H1 (cell line): ENCODE data around the gene KCNAB2. TPM values are rescaled to one million over a fixed set of nuclear protein-coding genes. Genes with fewer than 3 reads are reported as not detected.

Experiments
- CTCF ChIA-PET: fragments of 300-600 bp; sonication (Branson Sonifier 250); formaldehyde crosslinking; loops from one replicate; lab custom pipeline; 2021; ENCODE audit not compliant: partially characterized antibody; lab: Charles Lee
- POLR2A ChIA-PET: fragments of 300-600 bp; sonication (Branson Sonifier 250); formaldehyde crosslinking; loops from one replicate; lab custom pipeline; 2021; ENCODE audit warnings: inconsistent platforms; ENCODE audit not compliant: partially characterized antibody; lab: Charles Lee
- DNase-seq, 2 experiments: peaks; one replicate each; pipeline versions ENCODE4 v3.0.0 to v3.0.0-alpha.2; 2010 to 2022; ENCODE audit warnings: low spot score in 2 of 2, low read depth in 1 of 2, mixed read lengths in 1 of 2
- FAIRE-seq: peaks from 2 replicates; lab custom pipeline; 2011; peaks lifted over from hg19 to GRCh38; lab: Jason Lieb, UNC
- H2AFZ ChIP-seq: 2 replicates; pipeline ENCODE4 v1.8.1; 2012; ENCODE audit warnings: low read length, inconsistent platforms
- H2AK5ac ChIP-seq: 2 replicates; pipeline ENCODE4 v1.6.1; 2013; ENCODE audit warnings: low read depth, low read length
- H2BK120ac ChIP-seq: replicated peaks from 2 replicates; pipeline ENCODE3; 2013; ENCODE audit warnings: low read depth, low read length, inconsistent platforms
- H2BK12ac ChIP-seq: 2 replicates; pipeline ENCODE4 v1.6.1; 2013; ENCODE audit warnings: low read depth, low read length
- H2BK15ac ChIP-seq: 2 replicates; pipeline ENCODE4 v1.6.1; 2013; ENCODE audit warnings: low read length
- H2BK20ac ChIP-seq: 2 replicates; pipeline ENCODE4 v1.6.1; 2013; ENCODE audit warnings: low read length
- H2BK5ac ChIP-seq: 2 replicates; pipeline ENCODE4 v1.6.1; 2013; ENCODE audit warnings: low read depth, low read length
- H3K14ac ChIP-seq: 2 replicates; pipeline ENCODE4 v1.6.1; 2013; ENCODE audit warnings: inconsistent platforms; ENCODE audit not compliant: insufficient read length
- H3K18ac ChIP-seq: 2 replicates; pipeline ENCODE4 v1.6.1; 2013; ENCODE audit warnings: low read length; ENCODE audit errors: extremely low read depth
- H3K23ac ChIP-seq: 2 replicates; pipeline ENCODE4 v1.6.1; 2013; ENCODE audit warnings: inconsistent platforms; ENCODE audit not compliant: insufficient read length
- H3K23me2 ChIP-seq: 2 replicates; pipeline ENCODE4 v1.6.1; 2013; ENCODE audit warnings: low read depth, low read length
- H3K27ac ChIP-seq: 2 replicates; pipeline ENCODE4 v1.6.1; 2011; ENCODE audit warnings: low read depth, low read length, inconsistent platforms
- H3K27me3 ChIP-seq, 4 experiments: replicated peaks in 1 of 4; 1 replicate in 1 of 4; 2 replicates in 3 of 4; pipeline versions ENCODE4 v1.6.1 to v1.8.1; 2011 to 2013; ENCODE audit warnings: low read length in 3 of 4, mild to moderate bottlenecking in 3 of 4, inconsistent platforms in 2 of 4, mixed read lengths in 2 of 4, moderate library complexity in 1 of 4; ENCODE audit not compliant: control insufficient read depth in 3 of 4, insufficient read depth in 3 of 4; ENCODE audit errors: extremely low read depth in 1 of 4
- H3K36me3 ChIP-seq, 4 experiments: 2 replicates each; pipeline versions ENCODE4 v1.6.1 to v1.8.1; 2011 to 2013; ENCODE audit warnings: mild to moderate bottlenecking in 4 of 4, low read length in 3 of 4, moderate library complexity in 2 of 4, control low read depth in 1 of 4, inconsistent platforms in 1 of 4; ENCODE audit not compliant: insufficient read depth in 4 of 4, control insufficient read depth in 2 of 4
- H3K4ac ChIP-seq: replicated peaks from 2 replicates; pipeline ENCODE3; 2013; ENCODE audit warnings: low read length, low read depth, mixed read lengths, inconsistent platforms; ENCODE audit not compliant: insufficient read length
- H3K4me1 ChIP-seq, 4 experiments: replicated peaks in 1 of 4; 1 replicate in 1 of 4; 2 replicates in 3 of 4; pipeline versions ENCODE4 v1.6.1 to v1.8.1; 2011 to 2013; ENCODE audit warnings: low read length in 3 of 4, inconsistent platforms in 2 of 4, mixed read lengths in 1 of 4; ENCODE audit not compliant: insufficient read depth in 4 of 4, control insufficient read depth in 3 of 4
- H3K4me2 ChIP-seq, 2 experiments: 2 replicates each; pipeline versions ENCODE4 v1.6.1 to v1.8.1; 2011 to 2013; ENCODE audit warnings: low read depth in 2 of 2, low read length in 2 of 2, control low read depth in 1 of 2, inconsistent platforms in 1 of 2, mild to moderate bottlenecking in 1 of 2; ENCODE audit not compliant: insufficient read depth in 1 of 2
- H3K4me3 ChIP-seq, 4 experiments: fragments of 200-600, 300-600 bp in 1 of 4; sonication (generic), shearing (Covaris generic), sonication (Bioruptor Twin) in 1 of 4; 2 replicates each; pipeline versions ENCODE4 v1.5.1 to v1.8.1; 2011 to 2016; ENCODE audit warnings: low read length in 4 of 4, low read depth in 3 of 4, control low read depth in 2 of 4, inconsistent platforms in 2 of 4, mild to moderate bottlenecking in 2 of 4, mixed read lengths in 1 of 4, moderate library complexity in 1 of 4; ENCODE audit not compliant: insufficient read depth in 2 of 4; ENCODE audit errors: extremely low read depth in 1 of 4
- H3K56ac ChIP-seq: replicated peaks from 2 replicates; pipeline ENCODE3; 2013; ENCODE audit warnings: low read depth, mild to moderate bottlenecking, mixed read lengths, low read length, inconsistent platforms; ENCODE audit not compliant: insufficient read length
- H3K79me1 ChIP-seq: 2 replicates; pipeline ENCODE4 v1.6.1; 2013; ENCODE audit warnings: low read depth, low read length, control low read depth
- H3K79me2 ChIP-seq, 2 experiments: 2 replicates each; pipeline versions ENCODE4 v1.6.1 to v1.8.1; 2012 to 2013; ENCODE audit warnings: low read length in 2 of 2, mild to moderate bottlenecking in 2 of 2, inconsistent platforms in 1 of 2; ENCODE audit not compliant: insufficient read depth in 2 of 2, control insufficient read depth in 1 of 2
- H3K9ac ChIP-seq, 4 experiments: replicated peaks in 1 of 4; 1 replicate in 1 of 4; 2 replicates in 3 of 4; pipeline versions ENCODE4 v1.6.1 to v1.8.1; 2011 to 2013; ENCODE audit warnings: low read depth in 3 of 4, low read length in 3 of 4, control low read depth in 2 of 4, mild to moderate bottlenecking in 2 of 4, moderate library complexity in 2 of 4, inconsistent platforms in 1 of 4; ENCODE audit errors: extremely low read depth in 1 of 4
- H3K9me3 ChIP-seq, 2 experiments: 2 replicates each; pipeline versions ENCODE4 v1.6.1 to v1.8.1; 2012 to 2013; ENCODE audit warnings: mild to moderate bottlenecking in 2 of 2, moderate library complexity in 2 of 2, control low read depth in 1 of 2, inconsistent platforms in 1 of 2, low read depth in 1 of 2, low read length in 1 of 2, mixed read lengths in 1 of 2; ENCODE audit not compliant: insufficient read depth in 2 of 2
- H4K20me1 ChIP-seq, 2 experiments: replicated peaks in 1 of 2; 2 replicates each; pipeline versions ENCODE3 to v1.8.1; 2011 to 2013; ENCODE audit warnings: inconsistent platforms in 2 of 2, low read length in 2 of 2, mild to moderate bottlenecking in 1 of 2; ENCODE audit not compliant: insufficient read depth in 2 of 2, control insufficient read depth in 1 of 2
- H4K5ac ChIP-seq: 2 replicates; pipeline ENCODE4 v1.6.1; 2013; ENCODE audit warnings: low read length, low read depth, mixed read lengths, inconsistent platforms; ENCODE audit not compliant: insufficient read length
- H4K8ac ChIP-seq: 2 replicates; pipeline ENCODE4 v1.8.0; 2013; ENCODE audit warnings: mild to moderate bottlenecking, moderate library complexity, low read length, inconsistent platforms; ENCODE audit not compliant: insufficient read depth; ENCODE audit errors: extremely low read depth
- H4K91ac ChIP-seq: replicated peaks from 2 replicates; pipeline ENCODE3; 2013; ENCODE audit warnings: low read length, mixed read lengths, inconsistent platforms; ENCODE audit not compliant: insufficient read length
- CBX8 ChIP-seq: fragments of 300-800, 300-1000 bp; sonication (generic); IDR thresholded peaks from 2 replicates; pipeline ENCODE4 v1.7.1; 2016; ENCODE audit warnings: low read depth, low read length, borderline replicate concordance
- EZH2 ChIP-seq: fragments of 200-600 bp; sonication (generic); IDR thresholded peaks from 2 replicates; pipeline ENCODE4 v1.7.1; 2012; ENCODE audit warnings: low read depth, mild to moderate bottlenecking, moderate library complexity, low read length, inconsistent platforms; ENCODE audit not compliant: severe bottlenecking
- GTF2F1 ChIP-seq: IDR thresholded peaks from 2 replicates; pipeline ENCODE4 v1.6.1; 2012; ENCODE audit warnings: low read depth, low read length, improper control_type of control experiment, borderline replicate concordance
- RAD21 ChIP-seq, 2 experiments: IDR thresholded peaks in 1 of 2; conservative IDR thresholded peaks in 1 of 2; 2 replicates each; pipeline ENCODE4 v1.6.1; 2011; ENCODE audit warnings: low read depth in 2 of 2, low read length in 2 of 2, improper control_type of control experiment in 1 of 2, inconsistent platforms in 1 of 2, mild to moderate bottlenecking in 1 of 2, moderate library complexity in 1 of 2
- SP2 ChIP-seq: IDR thresholded peaks from 2 replicates; pipeline ENCODE4 v1.6.1; 2012; ENCODE audit warnings: mild to moderate bottlenecking, low read length, inconsistent platforms
- WGBS, 2 experiments: shearing (Covaris generic) in 1 of 2; methylation state at CpG; one replicate each; pipeline versions ENCODE4 v1.1.6 to v1.1.7; 2013 to 2015; ENCODE audit warnings: low lambda C conversion rate in 2 of 2, mixed read lengths in 2 of 2, inconsistent platforms in 1 of 2, low coverage in 1 of 2, missing lambda C conversion rate in 1 of 2; ENCODE audit not compliant: insufficient replicate concordance in 2 of 2, insufficient coverage in 1 of 2, insufficient read length in 1 of 2; ENCODE audit errors: extremely low coverage in 1 of 2, missing lambda C conversion rate in 1 of 2; 5-methylcytosine and 5-hydroxymethylcytosine counted together
- polyA plus RNA-seq, 7 experiments: library from polyadenylated mRNA; depleted of rRNA in 3 of 7; stranded (reverse) in 5 of 7; unstranded in 2 of 7; fragments of >200 nt in 5 of 7; fragments of 200-250 nt in 2 of 7; gene quantifications; 1 replicate in 5 of 7; 2 replicates in 1 of 7; 4 replicates in 1 of 7; pipeline versions ENCODE4 v1.2.1 to v1.2.3, GENCODE V29; 2011 to 2013; ENCODE audit warnings: missing spikeins in 2 of 7, mixed read lengths in 2 of 7
- total RNA-seq: library from RNA; stranded (reverse); fragmentation: NEBNext Ultra II Directional; extraction: Animal tissue kit (Norgen Biotek cat#: 25700); gene quantifications from 2 replicates; pipeline ENCODE4 v1.2.1, GENCODE V29; 2021
- TF ChIP-seq, protein P1 (sequence below): IDR thresholded peaks from 2 replicates; pipeline ENCODE4 v1.6.1; 2012; ENCODE audit warnings: inconsistent platforms
- TF ChIP-seq, protein P2 (sequence below), 3 experiments: IDR thresholded peaks; 1 replicate in 2 of 3; 2 replicates in 1 of 3; pipeline versions ENCODE4 v1.5.1 to v1.6.1; 2011; ENCODE audit warnings: low read length in 3 of 3, mild to moderate bottlenecking in 3 of 3, inconsistent platforms in 2 of 3, low read depth in 1 of 3, moderate library complexity in 1 of 3; ENCODE audit not compliant: insufficient read depth in 1 of 3; ENCODE audit errors: control extremely low read depth in 1 of 3

KCNAB2 gene
- total and polyA plus RNA-seq, 2 of the 8 experiments (the other 6 are each of a cell fraction or from before 2014, with no cell fraction given), result 4.5 to 7.0 TPM

DNA sequence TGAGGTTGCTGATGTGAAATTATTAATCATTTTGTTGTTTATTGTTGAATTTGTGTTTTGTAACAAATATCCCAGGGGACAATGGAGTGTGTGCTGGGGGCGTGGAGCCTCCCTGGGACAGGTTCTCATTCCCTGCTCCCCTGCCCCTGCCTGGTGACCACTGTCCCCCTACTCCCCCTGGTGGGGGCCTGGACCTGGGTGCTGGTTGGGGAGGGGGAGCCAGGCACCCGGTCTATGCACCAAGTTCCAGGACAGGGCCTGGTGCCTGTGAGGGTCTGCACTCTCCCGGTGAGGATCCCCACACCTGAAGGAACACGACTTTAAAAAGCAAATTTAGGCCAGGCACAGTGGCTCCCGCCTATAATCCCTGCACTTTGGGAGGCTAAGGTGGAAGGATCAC is 92.1 kb downstream of the KCNAB2 start:
- ChIA-PET POLR2A (interaction anchor here (1.7 kb wide), 1 partner anchor 39 kb away, joined by 4 read pairs; no protein-coding TSS in a partner anchor), CTCF (interaction anchor here (0.8 to 4.0 kb wide), 15 partner anchors 10 to 146 kb away, joined by 3 to 16 read pairs (median 3); no protein-coding TSS in a partner anchor)
- Histone ChIP-seq H3K4ac (no peak overlapping the region), H4K5ac (no peak overlapping the region), H3K4me3 (no peak overlapping the region), H3K79me1 (no peaks in the 10 kb centered on the region), H3K56ac (no peak overlapping the region), H4K20me1 (no peaks in the 10 kb centered on the region), H2BK120ac (no peak overlapping the region), H2AK5ac (no peak overlapping the region), H2BK5ac (no peak overlapping the region), H3K23ac (no peak overlapping the region), H4K8ac (no peak overlapping the region), H3K18ac (no peak overlapping the region), H2AFZ (no peak overlapping the region), H3K9ac (no peak overlapping the region), H3K14ac (no peak overlapping the region), H2BK12ac (no peak overlapping the region), H2BK15ac (no peak overlapping the region), H4K91ac (no peak overlapping the region), H3K23me2 (no peaks in the 10 kb centered on the region), H3K36me3 (no peaks in the 10 kb centered on the region), H3K9me3 (no peaks in the 10 kb centered on the region; a peak in 1 of 4 replicates), H2BK20ac (no peak overlapping the region), H3K79me2 (no peaks in the 10 kb centered on the region), H3K27me3 (no peaks in the 10 kb centered on the region; a peak in 1 of 7 replicates), H3K4me2 (no peak overlapping the region), H3K27ac (no peak overlapping the region), H3K4me1 (no peaks in the 10 kb centered on the region; a peak in 1 of 7 replicates)
- FAIRE-seq (no peak), DNase-seq (no peak)
- TF ChIP-seq CBX8 (no peak), SP2 (no peak), GTF2F1 (no peak), EZH2 (no peak), RAD21 (IDR thresholded peaks at IDR 0.05 in 1 of 2, conservative IDR thresholded peaks at IDR 0.05 in 1 of 2; ENCODE audit: low read depth in 2 of 2, low read length in 2 of 2) (peak in 1 of 2 experiments; percentile 41; a peak in 3 of 4 replicates)
- TF ChIP-seq, protein P1, sequence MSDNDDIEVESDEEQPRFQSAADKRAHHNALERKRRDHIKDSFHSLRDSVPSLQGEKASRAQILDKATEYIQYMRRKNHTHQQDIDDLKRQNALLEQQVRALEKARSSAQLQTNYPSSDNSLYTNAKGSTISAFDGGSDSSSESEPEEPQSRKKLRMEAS, result no peak
- TF ChIP-seq, protein P2, sequence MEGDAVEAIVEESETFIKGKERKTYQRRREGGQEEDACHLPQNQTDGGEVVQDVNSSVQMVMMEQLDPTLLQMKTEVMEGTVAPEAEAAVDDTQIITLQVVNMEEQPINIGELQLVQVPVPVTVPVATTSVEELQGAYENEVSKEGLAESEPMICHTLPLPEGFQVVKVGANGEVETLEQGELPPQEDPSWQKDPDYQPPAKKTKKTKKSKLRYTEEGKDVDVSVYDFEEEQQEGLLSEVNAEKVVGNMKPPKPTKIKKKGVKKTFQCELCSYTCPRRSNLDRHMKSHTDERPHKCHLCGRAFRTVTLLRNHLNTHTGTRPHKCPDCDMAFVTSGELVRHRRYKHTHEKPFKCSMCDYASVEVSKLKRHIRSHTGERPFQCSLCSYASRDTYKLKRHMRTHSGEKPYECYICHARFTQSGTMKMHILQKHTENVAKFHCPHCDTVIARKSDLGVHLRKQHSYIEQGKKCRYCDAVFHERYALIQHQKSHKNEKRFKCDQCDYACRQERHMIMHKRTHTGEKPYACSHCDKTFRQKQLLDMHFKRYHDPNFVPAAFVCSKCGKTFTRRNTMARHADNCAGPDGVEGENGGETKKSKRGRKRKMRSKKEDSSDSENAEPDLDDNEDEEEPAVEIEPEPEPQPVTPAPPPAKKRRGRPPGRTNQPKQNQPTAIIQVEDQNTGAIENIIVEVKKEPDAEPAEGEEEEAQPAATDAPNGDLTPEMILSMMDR (IDR thresholded peaks at IDR 0.05; ENCODE audit: control extremely low read depth in 1 of 3, insufficient read depth in 1 of 3, low read depth in 1 of 3, low read length in 3 of 3), result peak in 2 of 3 experiments; percentile 31 to 35; a peak in 2 of 4 replicates
- 82% methylated on average over 5 of the region's 5 CpGs; no CpG with 5 or more reads in 1 of the 2 experiments for WGBS, 2 experiments
